ENCODE results near the gene AMDHD1.

AMDHD1 gene

GRCh38 chr12:95996034-95996658 lies 53.0 kb downstream of the AMDHD1 start, which contains the start of gene HAL:
Gene HAL, minus strand, starts transcription at chr12:95996344. Its CDS starts 434 bp downstream, at chr12:95995910.
- DNase-seq (ENCODE audit: low spot score): no peak

GRCh38 chr12:95997276-95997675 lies 54.1 kb downstream of the AMDHD1 start:
- no peak for DNase-seq (ENCODE audit: low spot score)

GRCh38 chr12:95997911-95998510 lies 54.9 kb downstream of the AMDHD1 start:
- no peak for DNase-seq (ENCODE audit: low spot score)

- DNase-seq (ENCODE audit: low spot score): peak; percentile 60
These were observed 55.6 kb downstream of the AMDHD1 start for GRCh38 chr12:95998611-95999286.

GRCh38 chr12:95999484-95999883 lies 56.4 kb downstream of the AMDHD1 start:
- no peak for DNase-seq (ENCODE audit: low spot score)

DNA sequence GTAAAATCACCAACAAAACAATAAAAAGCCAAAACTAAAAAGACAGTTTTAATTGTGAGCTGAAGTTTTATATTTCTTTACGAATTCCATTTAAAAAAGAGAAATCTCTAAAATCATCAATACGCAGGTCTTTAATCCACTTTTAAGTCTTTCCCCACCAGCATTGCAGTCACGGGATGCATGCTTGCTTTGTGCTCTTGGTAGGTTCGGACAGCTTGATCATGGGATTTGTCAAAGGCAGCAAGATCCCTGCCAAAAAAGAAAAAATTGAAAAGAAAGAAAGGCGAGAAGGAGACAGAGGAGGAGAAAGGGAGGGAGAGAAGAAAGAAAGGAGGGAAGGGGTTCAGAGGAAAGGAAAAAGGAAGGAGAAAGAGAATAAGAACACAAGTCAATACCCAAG lies 57.7 kb downstream of the AMDHD1 start:
- no peak for DNase-seq (ENCODE audit: low spot score)

DNA sequence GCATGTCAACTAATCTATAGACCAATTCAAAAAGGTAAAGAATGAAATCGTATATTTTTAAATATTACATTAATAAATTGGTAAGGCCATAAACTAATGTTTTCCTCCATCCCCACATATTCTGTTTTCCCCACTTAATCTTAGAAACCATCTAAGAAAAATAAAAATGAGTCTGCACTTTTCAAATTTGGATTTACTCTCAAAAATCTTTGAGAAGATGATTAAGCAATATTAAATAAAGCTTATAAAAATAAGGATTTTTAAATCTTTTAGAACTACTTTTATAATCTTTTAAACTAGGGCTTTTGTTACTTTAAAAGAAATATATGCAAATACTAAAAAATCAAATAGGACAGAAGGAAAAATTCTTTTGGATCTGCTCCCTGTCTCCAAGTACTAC lies 63.6 kb downstream of the AMDHD1 start:
- DNase-seq (ENCODE audit: low spot score): no peak

DNA sequence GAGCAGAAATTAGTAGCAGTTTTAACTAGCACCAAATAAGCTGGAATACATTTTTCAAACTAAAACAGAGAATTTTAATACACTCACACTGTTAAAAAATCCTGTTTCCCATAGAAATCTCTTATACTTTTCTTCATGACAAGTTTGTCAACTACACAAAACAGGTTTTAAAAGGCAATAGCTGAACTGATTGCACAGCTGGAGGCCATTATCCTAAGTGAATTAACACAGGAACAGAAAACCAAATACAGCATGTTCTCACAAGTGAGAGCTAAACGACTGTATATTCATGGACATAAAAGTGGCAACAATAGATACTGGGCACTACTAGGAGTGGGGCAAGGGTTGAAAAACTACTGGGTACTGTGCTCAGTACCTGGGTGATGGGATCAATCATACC lies 64.6 kb downstream of the AMDHD1 start:
- no peak for DNase-seq (ENCODE audit: low spot score)

DNA sequence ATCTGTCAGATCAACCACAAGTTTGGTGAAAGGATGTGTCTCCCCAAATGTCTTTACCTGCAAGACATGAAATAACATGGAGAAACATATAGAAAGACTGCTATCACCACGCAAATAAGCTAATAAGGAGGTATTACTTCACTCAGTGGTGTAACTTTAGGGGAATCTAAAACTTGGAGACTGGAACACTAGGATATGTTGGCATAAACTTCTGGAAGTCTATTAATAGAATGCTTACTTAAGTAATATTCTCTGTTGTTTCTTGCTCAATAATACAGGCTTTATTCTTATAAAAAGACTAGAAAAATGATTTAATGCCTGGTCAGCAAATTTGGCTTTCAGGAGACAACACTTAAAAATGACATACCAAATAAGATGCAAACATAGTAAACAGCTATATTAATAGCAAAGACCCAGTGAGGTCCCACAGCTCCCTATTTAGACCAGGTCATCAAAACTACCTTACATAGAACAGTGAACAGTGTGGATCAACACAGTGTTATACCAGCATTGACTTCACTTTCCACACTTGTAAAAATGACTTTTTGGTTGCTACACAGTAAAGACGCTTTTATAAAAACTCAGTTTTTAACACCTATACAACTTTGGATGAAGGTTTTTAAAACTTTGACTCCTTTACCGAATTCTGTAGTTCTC lies 71.9 kb downstream of the AMDHD1 start:
- DNase-seq (ENCODE audit: low spot score): no peak

DNA sequence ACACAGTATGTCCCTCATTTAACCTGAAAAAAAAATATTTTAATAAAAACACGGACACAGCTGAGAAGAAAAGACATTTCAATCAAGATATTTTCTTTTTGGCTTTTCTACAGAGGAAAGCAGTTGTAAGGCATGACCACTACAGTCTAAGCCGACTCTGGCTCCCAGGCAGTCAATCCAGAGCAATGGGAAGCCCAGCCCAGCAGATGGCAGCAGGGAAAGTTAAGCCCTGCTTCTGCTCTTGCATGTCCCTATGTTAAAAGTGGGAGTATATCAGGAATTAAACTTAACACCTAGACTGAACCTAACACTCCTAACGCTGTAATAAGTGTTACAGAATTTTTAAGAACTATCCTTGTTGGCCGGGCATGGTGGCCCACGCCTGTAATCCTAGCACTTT lies 72.5 kb downstream of the AMDHD1 start:
- no peak for DNase-seq (ENCODE audit: low spot score)

All from CD4-positive, alpha-beta T cell treated with Interleukin-6 at 100 ng/mL for 8 hours (primary cell).